Osteoblast (primary cell): Measurements from ENCODE around the gene CELSR1. TPM values are rescaled to one million over a fixed set of nuclear protein-coding genes. Genes with fewer than 3 reads are reported as not detected.
"Not testable (repeated sequence)": the region's sequence is repeated elsewhere in the genome, so short reads cannot be mapped to it uniquely, and the experiment has no call there.

Experiments
- DNase-seq: peaks from one replicate; pipeline ENCODE4 v3.0.0; 2011; ENCODE audit warnings: low spot score, mixed read lengths; ENCODE audit not compliant: insufficient read length; ENCODE audit errors: missing footprints
- H2AFZ ChIP-seq: 2 replicates; pipeline ENCODE4 v1.6.0; 2011; ENCODE audit warnings: mild to moderate bottlenecking, low read length
- H3K27ac ChIP-seq: 2 replicates; pipeline ENCODE4 v1.5.1; 2011; ENCODE audit warnings: mild to moderate bottlenecking, low read depth, low read length, moderate library complexity
- H3K27me3 ChIP-seq: 2 replicates; pipeline ENCODE4 v1.6.0; 2012; ENCODE audit warnings: mild to moderate bottlenecking, control low read depth, inconsistent platforms, low read length, moderate library complexity; ENCODE audit not compliant: insufficient read depth
- H3K36me3 ChIP-seq: 2 replicates; pipeline ENCODE4 v1.5.1; 2011; ENCODE audit warnings: mild to moderate bottlenecking, low read length, control low read depth, moderate library complexity; ENCODE audit not compliant: insufficient read depth
- H3K4me1 ChIP-seq: 2 replicates; pipeline ENCODE4 v1.5.1; 2011; ENCODE audit warnings: mild to moderate bottlenecking, low read length, control low read depth, moderate library complexity; ENCODE audit not compliant: insufficient read depth
- H3K4me2 ChIP-seq: 2 replicates; pipeline ENCODE4 v1.6.0; 2011; ENCODE audit warnings: mild to moderate bottlenecking, low read length; ENCODE audit not compliant: insufficient read depth
- H3K4me3 ChIP-seq: fragments of 200-600 bp; sonication (generic); 3 replicates; pipeline ENCODE4 v1.5.1; 2012; ENCODE audit warnings: mild to moderate bottlenecking, low read length, inconsistent platforms; ENCODE audit not compliant: insufficient read depth
- H3K79me2 ChIP-seq: 2 replicates; pipeline ENCODE4 v1.6.0; 2012; ENCODE audit warnings: mild to moderate bottlenecking, low read length, control low read depth, inconsistent platforms; ENCODE audit not compliant: insufficient read depth
- H3K9me3 ChIP-seq: 2 replicates; pipeline ENCODE4 v1.5.1; 2011; ENCODE audit warnings: low read depth, low read length, control low read depth
- H4K20me1 ChIP-seq: 2 replicates; pipeline ENCODE4 v1.6.0; 2012; ENCODE audit warnings: mild to moderate bottlenecking, low read length, control low read depth; ENCODE audit not compliant: insufficient read depth
- CTCF ChIP-seq: IDR thresholded peaks from 2 replicates; pipeline ENCODE4 v1.5.1; 2011; ENCODE audit warnings: mild to moderate bottlenecking, low read depth, low read length, moderate library complexity; ENCODE audit errors: extremely low read depth
- total RNA-seq: library from RNA; depleted of rRNA; stranded (reverse); fragments of >200 nt; gene quantifications from 2 replicates; pipeline ENCODE4 v1.2.3, GENCODE V29; 2012

CELSR1 gene
- total RNA-seq, 1 donor: 3.6 TPM

GRCh38 chr22:46516638-46517037, 20.8 kb downstream of the CELSR1 start:
- H3K27ac ChIP-seq: no peak overlapping the region
- no peaks in the 10 kb centered on the region for H3K27me3 ChIP-seq
- H3K4me3 ChIP-seq: no peak overlapping the region
- no peak for TF ChIP-seq CTCF
- no peaks in the 10 kb centered on the region for H3K36me3 ChIP-seq
- H3K79me2 ChIP-seq: no peaks in the 10 kb centered on the region
- H3K4me1 ChIP-seq: peaks cover 13% of the 10 kb centered on the region
- no peaks in the 10 kb centered on the region for H4K20me1 ChIP-seq
- H2AFZ ChIP-seq: no peak overlapping the region
- peak; percentile 79 for DNase-seq
- no peak overlapping the region for H3K4me2 ChIP-seq
- no peaks in the 10 kb centered on the region for H3K9me3 ChIP-seq

GRCh38 chr22:46516112-46516487, 21.3 kb downstream of the CELSR1 start:
- H3K79me2 ChIP-seq, H3K36me3 ChIP-seq, H4K20me1 ChIP-seq, DNase-seq, H3K4me2 ChIP-seq, H3K4me3 ChIP-seq, H3K27ac ChIP-seq, H3K9me3 ChIP-seq, H2AFZ ChIP-seq, H3K27me3 ChIP-seq: not testable (repeated sequence)
- H3K4me1 ChIP-seq: peaks cover 13% of the 10 kb centered on the region

- H3K9me3 ChIP-seq: no peaks in the 10 kb centered on the region
- H3K36me3 ChIP-seq: no peaks in the 10 kb centered on the region
- no peak overlapping the region for H3K27ac ChIP-seq
- H4K20me1 ChIP-seq: no peaks in the 10 kb centered on the region
- peaks cover 13% of the 10 kb centered on the region for H3K4me1 ChIP-seq
- H3K4me3 ChIP-seq: no peak overlapping the region
- H3K27me3 ChIP-seq: no peaks in the 10 kb centered on the region
- H3K4me2 ChIP-seq: no peak overlapping the region
- DNase-seq: peak; percentile 97
- no peak for TF ChIP-seq CTCF
- no peaks in the 10 kb centered on the region for H3K79me2 ChIP-seq
- no peak overlapping the region for H2AFZ ChIP-seq
These were observed 22.0 kb downstream of the CELSR1 start for GRCh38 chr22:46515208-46516111.

- H3K4me2 ChIP-seq: peak overlapping the region; percentile 55
- peak overlapping the region; percentile 47 for H2AFZ ChIP-seq
- peak; percentile 97 for DNase-seq
- H3K27ac ChIP-seq: no peak overlapping the region
- H3K9me3 ChIP-seq: no peaks in the 10 kb centered on the region
- peaks cover 20% of the 10 kb centered on the region for H3K4me1 ChIP-seq
- no peak for TF ChIP-seq CTCF
- H3K36me3 ChIP-seq: no peaks in the 10 kb centered on the region
- H3K4me3 ChIP-seq: no peak overlapping the region
- no peaks in the 10 kb centered on the region for H3K27me3 ChIP-seq
- no peaks in the 10 kb centered on the region for H4K20me1 ChIP-seq
- H3K79me2 ChIP-seq: no peaks in the 10 kb centered on the region
These were observed 22.7 kb downstream of the CELSR1 start for GRCh38 chr22:46514592-46515207.
